Keratinocyte (primary cell): Measurements from ENCODE around the gene ANKRD6. TPM values are rescaled to one million over a fixed set of nuclear protein-coding genes. Genes with fewer than 3 reads are reported as not detected.

ENCODE experiments used
- DNase-seq: peaks from one replicate; pipeline ENCODE4 v3.0.0-alpha.2; 2011; ENCODE audit warnings: low read depth, missing footprints, low spot score
- FAIRE-seq: peaks from 2 replicates; lab custom pipeline; 2011; peaks lifted over from hg19 to GRCh38; lab: Jason Lieb, UNC
- H2AFZ ChIP-seq: 2 replicates; pipeline ENCODE4 v1.6.0; 2012; ENCODE audit warnings: low read length, control low read depth, inconsistent platforms; ENCODE audit not compliant: control insufficient read depth
- H3K27ac ChIP-seq: 2 replicates; pipeline ENCODE4 v1.5.1; 2011; ENCODE audit warnings: low read length; ENCODE audit not compliant: control insufficient read depth, insufficient read depth
- H3K27me3 ChIP-seq: 3 replicates; pipeline ENCODE4 v1.6.0; 2011; ENCODE audit warnings: low read length; ENCODE audit not compliant: control insufficient read depth, insufficient read depth; ENCODE audit errors: extremely low read depth
- H3K36me3 ChIP-seq, 2 experiments: 2 replicates in 1 of 2; 3 replicates in 1 of 2; pipeline ENCODE4 v1.5.1; 2011; ENCODE audit warnings: low read length in 2 of 2, mild to moderate bottlenecking in 1 of 2; ENCODE audit not compliant: control insufficient read depth in 2 of 2, insufficient read depth in 2 of 2; ENCODE audit errors: extremely low read depth in 1 of 2
- H3K4me1 ChIP-seq: 3 replicates; pipeline ENCODE4 v1.5.1; 2011; ENCODE audit warnings: low read length; ENCODE audit not compliant: control insufficient read depth, insufficient read depth; ENCODE audit errors: extremely low read depth
- H3K4me2 ChIP-seq: 3 replicates; pipeline ENCODE4 v1.6.0; 2011; ENCODE audit warnings: low read depth, low read length; ENCODE audit not compliant: control insufficient read depth, insufficient read depth; ENCODE audit errors: extremely low read depth
- H3K4me3 ChIP-seq, 3 experiments: fragments of 200-600 bp in 1 of 3; sonication (generic) in 1 of 3; 2 replicates in 2 of 3; 3 replicates in 1 of 3; pipeline ENCODE4 v1.5.1; 2011 to 2016; ENCODE audit warnings: low read length in 3 of 3, mild to moderate bottlenecking in 3 of 3, control low read depth in 2 of 3, inconsistent platforms in 1 of 3, low read depth in 1 of 3, mixed read lengths in 1 of 3, mixed run types in 1 of 3, moderate library complexity in 1 of 3; ENCODE audit not compliant: control insufficient read depth in 2 of 3, insufficient read depth in 2 of 3; ENCODE audit errors: extremely low read depth in 1 of 3
- H3K79me2 ChIP-seq: 2 replicates; pipeline ENCODE4 v1.6.0; 2012; ENCODE audit warnings: low read length; ENCODE audit not compliant: control insufficient read depth, insufficient read depth
- H3K9ac ChIP-seq: 3 replicates; pipeline ENCODE4 v1.6.0; 2011; ENCODE audit warnings: low read length; ENCODE audit not compliant: control insufficient read depth, insufficient read depth; ENCODE audit errors: extremely low read depth
- H3K9me1 ChIP-seq: 3 replicates; pipeline ENCODE4 v1.6.0; 2011; ENCODE audit warnings: low read length; ENCODE audit not compliant: control insufficient read depth, insufficient read depth; ENCODE audit errors: extremely low read depth
- H3K9me3 ChIP-seq: 2 replicates; pipeline ENCODE4 v1.5.1; 2012; ENCODE audit warnings: low read depth, low read length; ENCODE audit not compliant: control insufficient read depth
- H4K20me1 ChIP-seq: 3 replicates; pipeline ENCODE4 v1.6.0; 2011; ENCODE audit warnings: low read length; ENCODE audit not compliant: control insufficient read depth, insufficient read depth; ENCODE audit errors: extremely low read depth
- CTCF ChIP-seq, 3 experiments: IDR thresholded peaks in 1 of 3; conservative IDR thresholded peaks in 1 of 3; optimal IDR thresholded peaks in 1 of 3; 2 replicates in 2 of 3; 3 replicates in 1 of 3; pipeline versions ENCODE3 to v1.5.1; 2011; ENCODE audit warnings: low read length in 3 of 3, mild to moderate bottlenecking in 3 of 3, moderate library complexity in 2 of 3, control low read depth in 1 of 3, inconsistent platforms in 1 of 3; ENCODE audit not compliant: insufficient read depth in 2 of 3; ENCODE audit errors: extremely low read depth in 1 of 3
- EZH2 ChIP-seq: IDR thresholded peaks from one replicate; pipeline ENCODE4 v1.6.1; 2012; ENCODE audit warnings: inconsistent platforms, mild to moderate bottlenecking, low read length, moderate library complexity
- dilution Hi-C: fragments of 300-500 bp; cut with MboI; formaldehyde crosslinking; loops from one replicate; pipeline ENCODE4 v1.7.0; 2020; ENCODE audit warnings: low sequenced_read_pairs; ENCODE audit not compliant: extremely low pct_ligation_motif_present
- polyA plus RNA-seq, 5 experiments: library from polyadenylated mRNA; depleted of rRNA in 3 of 5; stranded (reverse) in 3 of 5; stranded (forward) in 1 of 5; unstranded in 1 of 5; fragments of >200 nt; gene quantifications; 1 replicate in 1 of 5; 2 replicates in 3 of 5; 3 replicates in 1 of 5; pipeline versions ENCODE4 v1.2.1 to v1.2.3, GENCODE V29; 2011 to 2012; ENCODE audit warnings: missing spikeins in 2 of 5, low read depth in 1 of 5, low replicate concordance in 1 of 5

ANKRD6 gene
- polyA plus RNA-seq, 1 donor (not counting 4 experiments of a cell fraction or from before 2014, with no cell fraction given) = 5.7 TPM

- H4K20me1 ChIP-seq = no peaks in the 10 kb centered on the region
- no peaks in the 10 kb centered on the region for H3K4me1 ChIP-seq
- H2AFZ ChIP-seq = no peak overlapping the region
- no peak overlapping the region for H3K9ac ChIP-seq
- TF ChIP-seq EZH2 = no peak
- no peak for TF ChIP-seq CTCF (optimal IDR thresholded peaks at IDR 0.05 in 1 of 3, IDR thresholded peaks at IDR 0.05 in 1 of 3, conservative IDR thresholded peaks at IDR 0.05 in 1 of 3; ENCODE audit: extremely low read depth in 1 of 3, insufficient read depth in 2 of 3, low read length in 3 of 3)
- no peak overlapping the region for H3K4me2 ChIP-seq
- dilution Hi-C loops = no loop called here
- no peaks in the 10 kb centered on the region for H3K27me3 ChIP-seq
- H3K79me2 ChIP-seq = no peaks in the 10 kb centered on the region
- no peaks in the 10 kb centered on the region for H3K36me3 ChIP-seq
- FAIRE-seq (no peak), DNase-seq (no peak)
- no peak overlapping the region for H3K4me3 ChIP-seq
- no peaks in the 10 kb centered on the region for H3K9me1 ChIP-seq
- H3K27ac ChIP-seq = no peak overlapping the region
- H3K9me3 ChIP-seq = no peaks in the 10 kb centered on the region
These were observed 42.1 kb downstream of the ANKRD6 start for GRCh38 chr6:89475101-89475500.

GRCh38 chr6:89475634-89476033, 42.7 kb downstream of the ANKRD6 start:
- TF ChIP-seq CTCF (optimal IDR thresholded peaks at IDR 0.05 in 1 of 3, IDR thresholded peaks at IDR 0.05 in 1 of 3, conservative IDR thresholded peaks at IDR 0.05 in 1 of 3; ENCODE audit: extremely low read depth in 1 of 3, insufficient read depth in 2 of 3, low read length in 3 of 3) (no peak), EZH2 (no peak)
- H3K27ac ChIP-seq = no peak overlapping the region
- dilution Hi-C loops = no loop called here
- H3K4me1 ChIP-seq = no peaks in the 10 kb centered on the region
- DNase-seq = no peak
- no peaks in the 10 kb centered on the region for H4K20me1 ChIP-seq
- no peaks in the 10 kb centered on the region for H3K36me3 ChIP-seq
- H3K79me2 ChIP-seq = no peaks in the 10 kb centered on the region
- no peaks in the 10 kb centered on the region for H3K9me1 ChIP-seq
- no peaks in the 10 kb centered on the region for H3K27me3 ChIP-seq
- H2AFZ ChIP-seq = no peak overlapping the region
- no peaks in the 10 kb centered on the region for H3K9me3 ChIP-seq
- H3K4me2 ChIP-seq = no peak overlapping the region
- no peak overlapping the region for H3K4me3 ChIP-seq
- FAIRE-seq = no peak
- H3K9ac ChIP-seq = no peak overlapping the region
